Brain microvascular endothelial cell (primary cell): ENCODE results near the gene DNAH14.

Experiments
- DNase-seq: peaks from one replicate; pipeline ENCODE4 v3.0.0-alpha.2; 2020
- H3K27ac ChIP-seq: fragments of 250-450 bp; sonication (Bioruptor Pico); 2 replicates; pipeline ENCODE4 v1.5.1; 2020; ENCODE audit warnings: mild to moderate bottlenecking, moderate library complexity
- H3K27me3 ChIP-seq: fragments of 250-450 bp; sonication (Bioruptor Pico); replicated peaks from 2 replicates; pipeline ENCODE4 v1.5.1; 2020; ENCODE audit warnings: mild to moderate bottlenecking
- H3K36me3 ChIP-seq: fragments of 250-450 bp; sonication (Bioruptor Pico); replicated peaks from 2 replicates; pipeline ENCODE4 v1.5.1; 2020; ENCODE audit warnings: mild to moderate bottlenecking
- H3K4me3 ChIP-seq: 2 replicates; pipeline ENCODE4 v1.5.1; 2011; ENCODE audit warnings: low read depth, mild to moderate bottlenecking, control low read depth, low read length, moderate library complexity
- in situ Hi-C: cut with HindIII; loops from 2 replicates; pipeline ENCODE4 v1.10.0; 2017; ENCODE audit warnings: low sequenced_read_pairs, low pct_ligation_motif_present
- TF ChIP-seq, protein P1 (sequence below): IDR thresholded peaks from 2 replicates; pipeline ENCODE4 v1.5.1; 2011; ENCODE audit warnings: low read depth, mild to moderate bottlenecking, moderate library complexity, low read length, control low read depth, inconsistent platforms; ENCODE audit errors: missing control alignments

Gene DNAH14

DNA sequence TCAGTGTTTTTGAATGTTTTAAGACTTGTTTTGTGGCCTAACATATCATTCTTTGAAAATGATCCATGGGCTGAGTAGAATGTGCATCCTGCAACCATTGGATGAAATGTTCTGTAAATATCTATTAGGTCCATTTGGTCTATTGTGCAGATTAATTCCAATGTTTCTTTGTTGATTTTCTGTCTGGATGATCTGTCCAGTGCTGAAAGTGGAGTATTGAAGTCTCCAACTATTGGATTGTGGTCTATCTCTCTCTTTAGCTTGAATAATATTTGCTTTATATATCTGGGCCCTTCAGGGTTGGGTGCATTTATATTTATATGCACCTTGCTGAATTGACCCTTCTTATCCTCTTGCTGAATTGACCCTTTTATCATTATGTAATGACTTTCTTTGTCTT is 181.5 kb downstream of the DNAH14 start:
- DNase-seq: no peak
- no peak overlapping the region for H3K27ac ChIP-seq
- no peaks in the 10 kb centered on the region for H3K36me3 ChIP-seq
- in situ Hi-C loops: no loop called here
- TF ChIP-seq, protein P1, sequence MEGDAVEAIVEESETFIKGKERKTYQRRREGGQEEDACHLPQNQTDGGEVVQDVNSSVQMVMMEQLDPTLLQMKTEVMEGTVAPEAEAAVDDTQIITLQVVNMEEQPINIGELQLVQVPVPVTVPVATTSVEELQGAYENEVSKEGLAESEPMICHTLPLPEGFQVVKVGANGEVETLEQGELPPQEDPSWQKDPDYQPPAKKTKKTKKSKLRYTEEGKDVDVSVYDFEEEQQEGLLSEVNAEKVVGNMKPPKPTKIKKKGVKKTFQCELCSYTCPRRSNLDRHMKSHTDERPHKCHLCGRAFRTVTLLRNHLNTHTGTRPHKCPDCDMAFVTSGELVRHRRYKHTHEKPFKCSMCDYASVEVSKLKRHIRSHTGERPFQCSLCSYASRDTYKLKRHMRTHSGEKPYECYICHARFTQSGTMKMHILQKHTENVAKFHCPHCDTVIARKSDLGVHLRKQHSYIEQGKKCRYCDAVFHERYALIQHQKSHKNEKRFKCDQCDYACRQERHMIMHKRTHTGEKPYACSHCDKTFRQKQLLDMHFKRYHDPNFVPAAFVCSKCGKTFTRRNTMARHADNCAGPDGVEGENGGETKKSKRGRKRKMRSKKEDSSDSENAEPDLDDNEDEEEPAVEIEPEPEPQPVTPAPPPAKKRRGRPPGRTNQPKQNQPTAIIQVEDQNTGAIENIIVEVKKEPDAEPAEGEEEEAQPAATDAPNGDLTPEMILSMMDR: no peak
- no peak overlapping the region for H3K4me3 ChIP-seq
- no peaks in the 10 kb centered on the region for H3K27me3 ChIP-seq

DNA sequence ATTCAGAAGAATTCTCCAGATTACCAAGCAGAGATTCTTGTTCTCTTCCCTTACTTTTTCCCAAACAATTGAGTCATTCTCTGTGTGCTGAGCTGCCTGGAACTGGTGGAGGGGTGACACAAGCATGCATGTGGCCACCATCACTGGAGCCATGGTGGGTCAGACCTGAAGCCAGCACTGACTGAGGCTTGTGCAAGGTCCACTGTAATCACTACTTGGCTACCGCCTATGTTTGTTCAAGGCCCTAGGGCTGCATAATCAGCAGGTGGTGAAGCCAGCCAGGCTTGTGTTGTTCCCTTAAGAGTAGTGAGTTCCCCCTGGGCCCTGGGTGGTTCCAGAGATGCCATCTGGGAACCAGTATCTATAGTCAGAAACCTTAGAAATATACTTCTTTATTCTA is 183.8 kb downstream of the DNAH14 start:
- no peak overlapping the region for H3K4me3 ChIP-seq
- in situ Hi-C loops: no loop called here
- no peak overlapping the region for H3K27ac ChIP-seq
- no peaks in the 10 kb centered on the region for H3K27me3 ChIP-seq
- no peaks in the 10 kb centered on the region for H3K36me3 ChIP-seq
- DNase-seq: no peak
- TF ChIP-seq, protein P1: no peak

DNA sequence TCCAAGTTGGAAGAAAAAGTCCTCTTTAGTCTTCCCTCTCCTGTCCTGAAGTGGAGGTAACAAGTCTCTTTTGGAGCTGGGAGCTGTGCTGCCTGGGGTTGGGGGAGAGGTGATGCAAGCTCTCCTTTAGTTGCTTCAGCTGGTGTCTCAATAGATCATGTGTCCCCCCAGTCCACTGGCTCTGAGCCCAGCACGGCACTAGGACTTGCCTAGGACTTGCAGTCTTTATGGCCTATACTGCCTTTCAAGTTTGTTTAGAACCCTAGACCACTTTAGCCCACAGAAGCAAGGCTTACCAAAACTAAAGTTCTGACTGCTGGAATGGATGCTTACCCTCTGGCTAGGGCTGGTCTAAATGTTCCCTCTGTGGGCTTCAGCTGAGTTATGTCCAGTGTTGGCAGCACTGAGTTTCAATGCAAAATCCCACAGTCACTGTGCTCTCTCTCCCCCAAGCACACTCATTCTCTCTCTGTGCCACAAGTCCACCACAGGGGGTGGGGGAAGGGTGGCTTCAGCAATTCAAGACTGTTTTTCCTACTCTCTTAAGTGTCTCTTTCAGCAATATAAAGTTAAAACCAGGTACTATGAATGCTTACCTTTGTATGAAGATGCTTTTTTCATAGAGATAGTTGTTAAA is 185.0 kb downstream of the DNAH14 start:
- TF ChIP-seq, protein P1: no peak
- Histone ChIP-seq H3K36me3 (no peaks in the 10 kb centered on the region), H3K4me3 (no peak overlapping the region), H3K27ac (no peak overlapping the region), H3K27me3 (no peaks in the 10 kb centered on the region)
- no peak for DNase-seq
- in situ Hi-C loops: no loop called here

DNA sequence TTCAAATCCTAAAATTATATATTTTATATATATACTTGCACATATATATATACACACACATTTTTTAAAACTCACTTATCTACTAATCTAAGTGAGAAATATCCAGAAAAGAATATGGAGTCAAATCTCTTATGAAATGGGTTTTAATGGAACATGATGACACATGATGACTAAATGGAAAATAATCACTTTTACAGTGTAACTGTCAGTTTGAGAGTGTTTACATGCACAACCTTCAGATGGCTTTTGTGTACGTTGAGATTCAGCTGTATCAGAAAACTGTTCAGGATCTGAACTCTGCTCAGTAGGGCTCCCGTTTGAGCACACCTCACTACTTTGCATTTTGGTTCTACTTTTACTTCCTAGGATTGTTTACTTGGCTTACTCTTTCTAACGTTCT is 189.8 kb downstream of the DNAH14 start:
- H3K27me3 ChIP-seq: no peaks in the 10 kb centered on the region
- no peak for DNase-seq
- in situ Hi-C loops: no loop called here
- TF ChIP-seq, protein P1: no peak
- H3K36me3 ChIP-seq: no peaks in the 10 kb centered on the region
- H3K27ac ChIP-seq: no peak overlapping the region
- no peak overlapping the region for H3K4me3 ChIP-seq

DNA sequence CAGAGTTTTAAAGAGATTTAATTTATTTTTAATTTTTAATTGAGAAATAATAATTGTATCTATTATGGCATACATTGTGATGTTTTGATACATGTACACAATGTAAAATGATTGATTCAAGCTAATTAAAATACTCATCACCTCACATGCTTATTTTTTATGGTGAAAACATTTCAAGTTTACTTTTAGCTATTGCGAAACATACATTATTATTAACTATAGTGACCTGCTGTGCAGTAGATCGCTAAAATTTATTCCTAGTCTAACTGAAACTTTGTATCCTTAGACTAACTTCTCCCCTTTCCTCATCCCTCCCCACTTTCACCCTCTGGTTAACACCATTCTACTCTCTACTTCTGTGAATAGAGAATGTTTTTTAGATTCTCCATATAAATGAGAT is 191.6 kb downstream of the DNAH14 start:
- Histone ChIP-seq H3K4me3 (no peak overlapping the region), H3K27ac (no peak overlapping the region), H3K27me3 (no peaks in the 10 kb centered on the region), H3K36me3 (no peaks in the 10 kb centered on the region)
- no peak for DNase-seq
- TF ChIP-seq, protein P1: no peak
- in situ Hi-C loops: no loop called here

DNA sequence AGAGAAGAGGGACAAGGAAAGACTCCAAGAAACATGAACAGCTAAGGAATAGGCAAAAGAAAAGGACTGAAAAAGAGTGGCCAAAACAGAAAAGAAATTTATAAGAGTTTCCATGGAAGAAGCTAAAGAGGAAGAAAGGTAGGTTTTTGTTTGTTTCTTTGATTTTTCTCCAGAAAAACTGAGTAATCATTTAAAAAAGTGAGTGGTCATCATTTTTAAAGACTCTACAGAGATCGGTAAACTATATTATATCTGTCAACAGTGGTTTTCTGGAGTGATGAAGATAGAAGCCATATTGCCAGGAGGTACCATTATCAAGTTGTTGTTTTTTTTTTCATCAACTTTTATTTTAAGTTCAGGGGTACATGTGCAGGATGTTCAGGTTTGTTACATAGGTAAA is 202.4 kb downstream of the DNAH14 start:
- no peaks in the 10 kb centered on the region for H3K27me3 ChIP-seq
- TF ChIP-seq, protein P1: no peak
- in situ Hi-C loops: no loop called here
- no peak overlapping the region for H3K4me3 ChIP-seq
- H3K36me3 ChIP-seq: no peaks in the 10 kb centered on the region
- H3K27ac ChIP-seq: no peak overlapping the region
- DNase-seq: no peak
